H9 (cell line): Measurements from ENCODE around the gene MREG. TPM values are rescaled to one million over a fixed set of nuclear protein-coding genes. Genes with fewer than 3 reads are reported as not detected.

Source experiments
- DNase-seq: peaks from one replicate; pipeline ENCODE4 v3.0.0-alpha.2; 2017
- H2AFZ ChIP-seq: one replicate; pipeline ENCODE4 v1.6.1; 2013; ENCODE audit warnings: mild to moderate bottlenecking, low read length, control low read depth, moderate library complexity
- H2AK5ac ChIP-seq: 2 replicates; pipeline ENCODE4 v1.6.1; 2013; ENCODE audit warnings: low read length, control low read depth, mixed read lengths; ENCODE audit not compliant: insufficient read length
- H2BK120ac ChIP-seq: one replicate; pipeline ENCODE4 v1.6.1; 2013; ENCODE audit warnings: low read depth, mild to moderate bottlenecking, low read length, control low read depth, inconsistent platforms; ENCODE audit not compliant: poor library complexity, severe bottlenecking
- H2BK12ac ChIP-seq: 2 replicates; pipeline ENCODE4 v1.6.1; 2013; ENCODE audit warnings: low read length, control low read depth, mixed read lengths, low read depth; ENCODE audit not compliant: insufficient read length
- H2BK15ac ChIP-seq: 2 replicates; pipeline ENCODE4 v1.6.1; 2013; ENCODE audit warnings: low read depth, low read length, control low read depth
- H2BK20ac ChIP-seq: one replicate; pipeline ENCODE4 v1.6.1; 2013; ENCODE audit warnings: low read depth, mild to moderate bottlenecking, low read length, control low read depth, inconsistent platforms; ENCODE audit not compliant: poor library complexity, severe bottlenecking
- H2BK5ac ChIP-seq: 2 replicates; pipeline ENCODE4 v1.6.1; 2013; ENCODE audit warnings: low read length, control low read depth, mixed read lengths; ENCODE audit not compliant: insufficient read length
- H3K14ac ChIP-seq: 2 replicates; pipeline ENCODE4 v1.6.1; 2013; ENCODE audit warnings: low read length, control low read depth; ENCODE audit not compliant: insufficient read depth
- H3K18ac ChIP-seq: 2 replicates; pipeline ENCODE4 v1.6.1; 2013; ENCODE audit warnings: low read depth, mild to moderate bottlenecking, mixed read lengths, low read length, control low read depth; ENCODE audit not compliant: insufficient read length
- H3K23ac ChIP-seq: 2 replicates; pipeline ENCODE4 v1.6.1; 2013; ENCODE audit warnings: low read length, control low read depth, mixed read lengths, low read depth; ENCODE audit not compliant: insufficient read length
- H3K23me2 ChIP-seq: 2 replicates; pipeline ENCODE4 v1.6.1; 2013; ENCODE audit warnings: low read depth, mild to moderate bottlenecking, mixed read lengths, low read length, control low read depth; ENCODE audit not compliant: insufficient read length, poor library complexity, severe bottlenecking
- H3K27ac ChIP-seq: 2 replicates; pipeline ENCODE4 v1.5.1; 2013; ENCODE audit warnings: low read length, control low read depth, mixed read lengths, low read depth; ENCODE audit not compliant: insufficient read length
- H3K27me3 ChIP-seq: 2 replicates; pipeline ENCODE4 v1.6.1; 2013; ENCODE audit warnings: low read length, control low read depth, inconsistent platforms; ENCODE audit not compliant: insufficient read depth
- H3K4ac ChIP-seq: 2 replicates; pipeline ENCODE4 v1.6.1; 2013; ENCODE audit warnings: low read depth, mild to moderate bottlenecking, control low read depth, inconsistent platforms, low read length, moderate library complexity
- H3K4me1 ChIP-seq: 2 replicates; pipeline ENCODE4 v1.6.1; 2013; ENCODE audit warnings: low read length, control low read depth, inconsistent platforms; ENCODE audit not compliant: insufficient read depth
- H3K4me2 ChIP-seq: 2 replicates; pipeline ENCODE4 v1.6.1; 2013; ENCODE audit warnings: low read length, control low read depth, mixed read lengths; ENCODE audit not compliant: insufficient read length, insufficient read depth
- H3K56ac ChIP-seq: 2 replicates; pipeline ENCODE4 v1.6.1; 2013; ENCODE audit warnings: low read depth, mild to moderate bottlenecking, mixed read lengths, low read length, control low read depth; ENCODE audit not compliant: insufficient read length
- H3K79me1 ChIP-seq: 2 replicates; pipeline ENCODE4 v1.6.1; 2013; ENCODE audit warnings: low read depth, mild to moderate bottlenecking, moderate library complexity, low read length, control low read depth, inconsistent platforms; ENCODE audit not compliant: insufficient read depth, poor library complexity, severe bottlenecking
- H3K79me2 ChIP-seq: 2 replicates; pipeline ENCODE4 v1.6.1; 2013; ENCODE audit warnings: low read length, control low read depth, inconsistent platforms; ENCODE audit not compliant: insufficient read depth
- H3K9ac ChIP-seq: 2 replicates; pipeline ENCODE4 v1.6.1; 2013; ENCODE audit warnings: low read length, control low read depth, mixed read lengths; ENCODE audit not compliant: insufficient read length; ENCODE audit errors: extremely low read depth
- H3K9me3 ChIP-seq: one replicate; pipeline ENCODE4 v1.6.1; 2013; ENCODE audit warnings: low read depth, low read length, inconsistent platforms; ENCODE audit not compliant: control insufficient read depth
- H3T11ph ChIP-seq: one replicate; pipeline ENCODE4 v1.6.1; 2013; ENCODE audit warnings: mild to moderate bottlenecking, low read length, control low read depth, inconsistent platforms
- H4K20me1 ChIP-seq: one replicate; pipeline ENCODE4 v1.6.1; 2013; ENCODE audit not compliant: control insufficient read depth, insufficient read length, insufficient read depth
- H4K5ac ChIP-seq: 2 replicates; pipeline ENCODE4 v1.6.1; 2013; ENCODE audit warnings: low read depth, mild to moderate bottlenecking, mixed read lengths, low read length, control low read depth; ENCODE audit not compliant: insufficient read length
- H4K8ac ChIP-seq: replicated peaks from 2 replicates; pipeline ENCODE4 v1.6.1; 2013; ENCODE audit warnings: low read length, control low read depth, mixed read lengths, low read depth; ENCODE audit not compliant: insufficient read length
- H4K91ac ChIP-seq: 2 replicates; pipeline ENCODE4 v1.6.1; 2013; ENCODE audit warnings: low read depth, mild to moderate bottlenecking, moderate library complexity, mixed read lengths, low read length, control low read depth; ENCODE audit not compliant: insufficient read length
- H3K27ac Mint-ChIP-seq, 3 experiments: 2 replicates in 2 of 3; 3 replicates in 1 of 3; pipeline ENCODE4 v1.8.0; 2020 to 2021; ENCODE audit warnings: mixed read lengths in 3 of 3, mild to moderate bottlenecking in 1 of 3, moderate library complexity in 1 of 3
- H3K27me3 Mint-ChIP-seq: 2 replicates; pipeline ENCODE4 v1.8.0; 2021; ENCODE audit warnings: low read depth, mild to moderate bottlenecking, moderate library complexity, mixed read lengths
- H3K36me3 Mint-ChIP-seq, 3 experiments: 2 replicates in 2 of 3; 3 replicates in 1 of 3; pipeline ENCODE4 v1.8.0; 2020 to 2021; ENCODE audit warnings: low read depth in 3 of 3, mixed read lengths in 3 of 3; ENCODE audit not compliant: insufficient read depth in 1 of 3
- H3K4me1 Mint-ChIP-seq, 2 experiments: 2 replicates each; pipeline ENCODE4 v1.8.0; 2020; ENCODE audit warnings: mixed read lengths in 2 of 2
- H3K4me3 Mint-ChIP-seq, 2 experiments: 2 replicates in 1 of 2; 3 replicates in 1 of 2; pipeline ENCODE4 v1.8.0; 2020 to 2021; ENCODE audit warnings: mild to moderate bottlenecking in 2 of 2, mixed read lengths in 2 of 2, moderate library complexity in 1 of 2
- H3K9me3 Mint-ChIP-seq, 2 experiments: 2 replicates in 1 of 2; 3 replicates in 1 of 2; pipeline ENCODE4 v1.8.0; 2020; ENCODE audit warnings: mild to moderate bottlenecking in 2 of 2, mixed read lengths in 2 of 2, moderate library complexity in 1 of 2
- CTCF ChIP-seq: fragments of 200-600 bp; sonication (generic); conservative IDR thresholded peaks from 3 replicates; pipeline ENCODE4 v1.8.0; 2021; ENCODE audit warnings: antibody characterized with exemption, mild to moderate bottlenecking
- WGBS: extraction: QIAGEN DNeasy Blood & Tissue Kit; methylation state at CpG from one replicate; pipeline ENCODE4 v1.1.7; 2013; ENCODE audit warnings: missing lambda C conversion rate, low lambda C conversion rate, mixed read lengths; ENCODE audit not compliant: insufficient read length; ENCODE audit errors: extremely low coverage; 5-methylcytosine and 5-hydroxymethylcytosine counted together
- total RNA-seq: library from RNA; stranded (reverse); gene quantifications from 2 replicates; pipeline ENCODE4 v1.2.1, GENCODE V29; 2021

Gene MREG
- total RNA-seq, 1 experiment from 2014 or later, result 21.8 TPM

DNA sequence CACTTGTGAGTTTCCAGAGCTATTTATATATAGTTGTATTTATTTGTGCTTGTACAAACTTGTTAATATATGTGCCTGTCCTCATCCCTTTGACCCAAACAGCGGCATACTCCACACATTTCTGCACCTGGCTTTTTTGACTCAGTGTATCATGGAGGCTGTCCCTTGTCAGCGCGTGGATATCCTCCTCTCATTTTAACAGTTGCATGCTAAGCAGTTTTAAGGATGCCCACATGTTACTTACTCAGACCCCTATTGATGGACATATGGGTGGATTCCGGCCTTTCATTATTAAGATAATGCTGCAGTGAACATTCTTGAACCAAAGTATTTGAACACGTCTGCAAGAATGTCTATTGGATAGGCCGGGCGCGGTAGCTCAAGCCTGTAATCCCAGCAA lies 655 bp upstream of the MREG start:
- no peak for DNase-seq
- Mint-ChIP-seq H3K27ac (no peak overlapping the region), H3K9me3 (no peaks in the 10 kb centered on the region), H3K4me1 (peaks cover 13 to 18% of the 10 kb centered on the region in 2 experiments), H3K4me3 (peak overlapping the region in 1 of 2 experiments; percentile 68; a peak in 3 of 5 replicates), H3K36me3 (peaks cover 2 to 9% (median 2%) of the 10 kb centered on the region in 3 experiments; a peak in 5 of 7 replicates), H3K27me3 (no peaks in the 10 kb centered on the region)
- Histone ChIP-seq H3K18ac (no peak overlapping the region), H4K5ac (no peak overlapping the region), H3K4me2 (no peak overlapping the region), H4K20me1 (no peaks in the 10 kb centered on the region), H3K9ac (no peak overlapping the region), H3K79me1 (no peaks in the 10 kb centered on the region), H3K23me2 (peaks cover 6% of the 10 kb centered on the region), H3T11ph (no peak overlapping the region), H3K4ac (no peak overlapping the region), H3K23ac (no peak overlapping the region), H2BK5ac (no peak overlapping the region), H2AFZ (no peak overlapping the region), H3K79me2 (peaks cover 15% of the 10 kb centered on the region; the same call in 1 of the 2 replicates), H4K8ac (no peak overlapping the region), H4K91ac (no peak overlapping the region), H2BK15ac (no peak overlapping the region), H3K27ac (no peak overlapping the region), H3K4me1 (no peaks in the 10 kb centered on the region), H2AK5ac (no peak overlapping the region), H3K56ac (no peak overlapping the region), H3K14ac (no peak overlapping the region), H2BK20ac (no peak overlapping the region), H3K9me3 (no peaks in the 10 kb centered on the region), H2BK120ac (no peak overlapping the region), H3K27me3 (no peaks in the 10 kb centered on the region), H2BK12ac (no peak overlapping the region)
- no peak for TF ChIP-seq CTCF
- no CpG with 5 or more reads among the region's 8 CpGs for WGBS
